ENCODE results near the gene AKAP11.
"Not testable (repeated sequence)": the region's sequence is repeated elsewhere in the genome, so short reads cannot be mapped to it uniquely, and the experiment has no call there.

The AKAP11 gene, protein sequence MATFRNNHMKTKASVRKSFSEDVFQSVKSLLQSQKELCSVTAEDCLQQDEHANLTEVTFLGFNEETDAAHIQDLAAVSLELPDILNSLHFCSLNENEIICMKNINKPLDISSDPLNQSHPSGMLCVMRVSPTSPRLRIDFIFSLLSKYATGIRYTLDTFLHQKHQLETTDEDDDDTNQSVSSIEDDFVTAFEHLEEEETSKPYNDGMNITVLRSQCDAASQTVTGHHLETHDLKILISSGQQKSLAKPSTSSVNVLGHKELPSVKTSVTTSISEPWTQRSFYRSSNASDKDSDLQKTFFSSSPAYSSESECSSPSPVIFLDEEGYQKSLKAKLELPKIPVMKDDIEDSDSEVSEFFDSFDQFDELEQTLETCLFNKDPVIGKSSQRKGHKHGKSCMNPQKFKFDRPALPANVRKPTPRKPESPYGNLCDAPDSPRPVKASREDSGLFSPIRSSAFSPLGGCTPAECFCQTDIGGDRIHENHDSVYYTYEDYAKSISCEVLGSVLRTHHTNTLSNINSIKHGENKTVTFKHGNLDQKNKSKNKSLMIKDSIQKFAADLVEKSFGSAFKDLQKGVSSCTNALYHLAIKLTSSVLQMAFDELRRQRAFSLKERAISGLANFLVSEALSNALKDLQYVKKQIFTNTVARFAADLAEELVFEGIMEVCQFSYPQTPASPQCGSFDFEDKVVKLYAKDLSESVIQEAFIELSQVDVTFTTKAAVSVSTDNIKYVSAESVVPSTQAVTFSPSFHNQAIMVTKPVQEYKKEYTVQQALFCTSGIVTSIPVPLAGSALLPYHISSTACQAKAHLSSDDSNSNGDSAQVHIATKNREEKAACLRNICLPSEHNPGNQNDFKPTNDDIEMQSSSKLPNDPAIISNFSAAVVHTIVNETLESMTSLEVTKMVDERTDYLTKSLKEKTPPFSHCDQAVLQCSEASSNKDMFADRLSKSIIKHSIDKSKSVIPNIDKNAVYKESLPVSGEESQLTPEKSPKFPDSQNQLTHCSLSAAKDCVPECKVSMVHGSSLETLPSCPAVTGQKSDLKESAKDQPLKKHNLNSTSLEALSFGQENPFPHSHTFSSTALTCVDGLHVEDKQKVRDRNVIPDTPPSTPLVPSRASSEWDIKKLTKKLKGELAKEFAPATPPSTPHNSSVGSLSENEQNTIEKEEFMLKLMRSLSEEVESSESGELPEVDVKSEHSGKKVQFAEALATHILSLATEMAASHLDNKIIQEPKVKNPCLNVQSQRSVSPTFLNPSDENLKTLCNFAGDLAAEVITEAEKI (N-terminal part only)

DNA sequence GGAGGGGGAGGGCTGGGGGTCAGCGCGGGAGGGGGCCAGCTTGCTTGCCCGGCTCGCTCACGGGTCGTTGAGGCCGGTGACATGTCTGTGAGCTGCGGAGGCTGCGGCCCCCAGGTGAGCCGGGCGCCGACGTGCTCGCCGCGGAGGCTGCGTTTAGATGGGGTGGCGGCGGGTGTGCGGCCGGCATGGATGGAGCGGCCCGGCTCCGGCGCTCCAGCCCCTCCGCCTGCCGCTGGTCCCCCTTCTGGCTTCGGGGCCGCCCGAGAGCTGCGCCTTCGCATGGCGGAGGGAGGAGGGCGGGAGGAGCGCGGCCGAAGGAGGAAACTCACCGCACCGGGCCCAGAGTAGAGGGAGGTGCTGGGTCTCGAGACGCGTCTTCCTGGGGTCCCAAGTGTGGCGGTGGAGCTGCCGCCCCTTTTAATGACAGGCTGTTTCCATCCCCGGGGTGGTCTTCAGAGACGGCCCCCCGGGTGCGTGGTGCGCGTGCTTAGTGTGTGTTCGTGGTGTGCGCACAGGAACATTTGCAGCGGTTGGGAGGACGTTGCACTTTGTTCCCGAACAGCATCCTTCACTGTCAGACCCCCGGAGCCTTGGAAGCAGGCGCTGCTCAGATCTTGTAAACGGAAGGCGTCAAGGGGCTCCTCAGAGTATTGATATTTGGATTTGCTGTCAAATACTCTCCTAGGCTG, at the start of gene AKAP11:
Gene AKAP11 (plus strand): TSS at position 38 of the 689 bp plus-strand sequence. CDS start 14,197 bp downstream, outside the sequence.
- DNase-seq (ENCODE audit: low spot score) = no peak

- DNase-seq (ENCODE audit: low spot score) = no peak
These were observed 48.3 kb upstream of the AKAP11 start for GRCh38 chr13:42223681-42224080.

- DNase-seq (ENCODE audit: low spot score) = no peak
These were observed 46.9 kb upstream of the AKAP11 start for GRCh38 chr13:42225051-42225450.

DNA sequence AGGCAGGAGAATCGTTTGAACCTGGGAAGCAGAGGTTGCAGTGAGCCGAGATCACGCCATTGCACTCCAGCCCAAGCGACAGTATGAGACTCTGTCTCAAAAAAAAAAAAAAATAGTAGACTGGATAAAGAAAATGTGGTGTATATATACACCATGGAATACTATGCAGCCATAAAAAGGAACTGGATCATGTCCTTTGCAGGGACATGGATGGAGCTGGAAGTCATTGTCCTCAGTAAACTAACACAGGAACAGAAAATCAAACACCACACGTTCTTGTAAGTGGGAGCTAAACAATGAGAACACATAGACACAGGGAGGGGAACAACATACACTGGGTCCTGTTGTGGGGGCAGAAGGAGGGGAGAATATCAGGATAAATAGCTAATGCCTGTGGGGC, 45.2 kb upstream of the AKAP11 start:
- DNase-seq (ENCODE audit: low spot score) = not testable (repeated sequence)

DNA sequence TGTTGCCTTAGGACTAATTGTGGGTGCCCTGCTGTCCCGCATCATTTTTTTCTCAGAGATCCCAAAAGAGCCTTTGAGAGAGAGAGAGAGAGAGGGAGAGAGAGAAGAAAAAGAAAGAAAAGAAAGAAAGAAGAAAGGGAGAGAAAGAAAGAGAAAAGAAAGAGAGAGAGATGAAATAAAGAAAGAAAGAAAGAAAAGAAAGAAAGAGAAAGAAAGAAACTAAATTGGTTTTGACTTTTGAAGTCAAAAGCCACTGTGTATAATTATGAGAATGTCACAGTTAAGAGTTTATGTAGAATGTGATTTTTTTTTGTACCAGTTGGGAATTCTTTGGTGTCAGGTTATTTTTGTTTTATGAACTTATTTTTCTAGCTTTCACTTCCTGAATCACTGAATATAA, 43.4 kb upstream of the AKAP11 start:
- no peak for DNase-seq (ENCODE audit: low spot score)

- no peak for DNase-seq (ENCODE audit: low spot score)
These were observed 42.7 kb upstream of the AKAP11 start for GRCh38 chr13:42229287-42229686.

- DNase-seq (ENCODE audit: low spot score) = no peak
These were observed 39.3 kb upstream of the AKAP11 start for GRCh38 chr13:42232671-42233070.

- DNase-seq (ENCODE audit: low spot score) = no peak
These were observed 38.2 kb upstream of the AKAP11 start for GRCh38 chr13:42233726-42234125.

DNA sequence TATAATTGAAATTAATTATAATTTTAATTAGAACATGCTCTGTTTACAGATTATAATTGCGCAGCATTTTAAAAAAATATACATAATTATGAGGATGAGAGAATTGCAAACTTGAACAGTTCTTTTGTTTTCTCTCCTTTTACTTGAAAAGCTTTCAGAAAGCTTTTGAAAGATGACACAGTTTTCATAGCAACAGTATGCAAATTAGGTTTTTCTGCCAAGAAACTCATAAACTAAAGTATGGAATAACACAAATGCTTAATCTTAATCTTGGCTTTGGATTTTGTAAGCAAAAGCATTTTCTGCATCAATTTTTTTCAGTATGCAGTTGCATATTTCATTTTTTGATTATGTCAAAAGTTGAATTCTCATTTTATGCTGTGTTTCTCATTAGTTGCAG, 32.8 kb upstream of the AKAP11 start:
- DNase-seq (ENCODE audit: low spot score) = no peak

GRCh38 chr13:42239644-42240043, 32.3 kb upstream of the AKAP11 start:
- no peak for DNase-seq (ENCODE audit: low spot score)

- no peak for DNase-seq (ENCODE audit: low spot score)
These were observed 25.4 kb upstream of the AKAP11 start for GRCh38 chr13:42246541-42246940.

GRCh38 chr13:42247883-42248282, 24.1 kb upstream of the AKAP11 start:
- DNase-seq (ENCODE audit: low spot score) = no peak

- DNase-seq (ENCODE audit: low spot score) = no peak
These were observed 16.1 kb upstream of the AKAP11 start for GRCh38 chr13:42255886-42256285.

DNA sequence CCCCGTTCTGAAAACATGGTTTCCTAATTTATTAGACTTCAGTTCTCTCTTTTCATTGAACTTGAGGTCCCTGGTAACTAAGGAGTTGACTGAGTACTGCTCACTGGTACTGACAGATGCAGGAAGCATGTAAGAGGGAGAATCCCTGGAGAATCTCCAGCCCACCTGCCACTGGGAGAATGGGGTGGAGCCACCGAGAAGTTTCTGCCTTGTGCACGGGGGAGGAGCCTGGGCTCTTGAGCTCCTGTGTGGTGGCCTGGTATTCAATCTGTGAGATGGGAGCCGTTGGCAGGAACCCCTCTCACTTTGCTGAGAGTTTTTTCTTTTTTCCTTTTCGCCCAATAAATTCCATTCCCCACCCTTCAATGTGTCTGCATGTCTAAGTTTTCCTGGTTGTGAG, 13.2 kb upstream of the AKAP11 start:
- DNase-seq (ENCODE audit: low spot score) = no peak

DNA sequence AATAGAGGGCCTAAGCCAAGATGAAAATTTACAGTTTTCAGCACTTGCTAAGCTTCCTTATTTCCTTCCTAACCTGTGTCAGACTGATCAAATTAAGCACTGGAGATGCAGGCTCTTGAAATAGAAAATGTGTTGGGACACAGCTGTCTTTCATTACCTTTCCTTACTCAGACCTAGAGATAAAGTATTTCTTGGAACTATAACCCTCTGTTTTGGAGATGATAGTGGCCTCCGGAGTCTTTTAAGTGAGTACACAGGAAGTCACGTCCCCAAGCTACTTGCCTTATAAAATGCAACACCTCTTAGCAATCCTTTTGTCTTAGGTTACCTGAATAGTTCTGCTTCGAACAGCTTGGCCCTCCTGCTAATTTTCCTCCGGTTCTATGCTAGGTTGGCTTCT, 12.4 kb upstream of the AKAP11 start:
- no peak for DNase-seq (ENCODE audit: low spot score)

- no peak for DNase-seq (ENCODE audit: low spot score)
These were observed 10.9 kb upstream of the AKAP11 start for GRCh38 chr13:42260903-42261654.

DNA sequence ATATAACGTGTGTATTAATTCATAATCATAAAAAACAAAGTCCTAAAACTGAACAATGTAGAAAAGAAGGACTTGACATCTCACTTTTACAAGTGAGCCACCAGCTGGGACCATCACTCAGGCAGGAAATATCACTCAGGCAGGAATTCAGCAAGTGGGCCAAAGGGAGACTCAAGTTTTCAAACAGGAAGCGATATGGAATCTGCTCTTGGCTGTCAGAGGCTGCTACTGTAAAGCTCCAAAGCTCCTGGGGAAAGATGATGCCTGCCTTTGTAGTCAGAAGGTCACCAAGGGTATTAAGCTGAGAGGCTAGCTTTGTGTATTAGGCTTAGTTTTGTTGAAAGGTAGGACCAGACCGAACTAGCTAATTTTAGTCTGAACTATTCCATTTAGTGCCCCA, 5.5 kb upstream of the AKAP11 start:
- DNase-seq (ENCODE audit: low spot score) = no peak

- no peak for DNase-seq (ENCODE audit: low spot score)
These were observed 1.6 kb upstream of the AKAP11 start for GRCh38 chr13:42270160-42270856.

DNA sequence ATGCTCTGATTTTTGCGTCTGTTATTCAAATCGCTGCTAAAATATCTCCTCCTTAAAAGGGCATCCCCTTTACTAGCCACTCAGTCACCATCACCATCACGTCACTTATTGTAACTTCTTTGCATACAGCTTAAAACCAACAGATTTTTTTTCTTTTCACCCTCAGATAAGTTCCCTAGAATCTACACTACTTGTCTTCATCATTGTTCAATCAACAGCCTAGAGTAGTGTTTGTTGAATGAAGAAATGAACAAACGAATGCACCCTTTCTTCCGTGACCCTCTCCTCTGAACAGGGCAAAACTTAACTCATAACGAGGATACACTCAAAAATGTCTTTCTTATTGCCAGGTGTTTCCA, 1.1 kb upstream of the AKAP11 start:
- no peak for DNase-seq (ENCODE audit: low spot score)

- peak; percentile 85 for DNase-seq (ENCODE audit: low spot score)
These were observed 426 bp upstream of the AKAP11 start for GRCh38 chr13:42271337-42272114.

Data from HuH-7 (cell line).